WTC11 (cell line): ENCODE data around the gene PDZD2. TPM values are rescaled to one million over a fixed set of nuclear protein-coding genes. Genes with fewer than 3 reads are reported as not detected.

Experiments used
- ATAC-seq: fragments of 200-7000 bp; cut with Tn5 transposase; 2 replicates; pipeline ENCODE4 v1.10.0; 2021; ENCODE audit warnings: mild to moderate bottlenecking, moderate library complexity
- CTCF ChIA-PET: fragments of 300-600 bp; sonication (Branson Sonifier 250); formaldehyde crosslinking; loops from one replicate; lab custom pipeline; 2021; ENCODE audit warnings: antibody characterized with exemption; lab: Charles Lee
- POLR2A ChIA-PET: fragments of 350-600 bp; sonication (Branson Sonifier 250); formaldehyde crosslinking; loops from one replicate; lab custom pipeline; 2021; ENCODE audit warnings: antibody characterized with exemption; lab: Charles Lee
- DNase-seq: peaks from one replicate; pipeline ENCODE4 v3.0.0; 2021; ENCODE audit warnings: low spot score
- H3K27ac Mint-ChIP-seq: 2 replicates; pipeline ENCODE4 v1.8.0; 2021; ENCODE audit warnings: mixed read lengths
- H3K27me3 Mint-ChIP-seq: 2 replicates; pipeline ENCODE4 v1.8.0; 2021; ENCODE audit warnings: low read depth, mild to moderate bottlenecking, moderate library complexity, mixed read lengths
- H3K36me3 Mint-ChIP-seq: 2 replicates; pipeline ENCODE4 v1.8.0; 2021; ENCODE audit warnings: mixed read lengths
- H3K4me1 Mint-ChIP-seq: 2 replicates; pipeline ENCODE4 v1.8.0; 2022; ENCODE audit warnings: mixed read lengths
- H3K4me3 Mint-ChIP-seq: 2 replicates; pipeline ENCODE4 v1.8.0; 2021; ENCODE audit warnings: mild to moderate bottlenecking, moderate library complexity, mixed read lengths
- H3K9me3 Mint-ChIP-seq: 2 replicates; pipeline ENCODE4 v1.8.0; 2021; ENCODE audit warnings: mixed read lengths
- FOXJ3 ChIP-seq: sonication (generic); formaldehyde crosslinking; IDR thresholded peaks from 2 replicates; pipeline ENCODE4 v1.9.0; 2021; ENCODE audit warnings: missing genetic modification reagents, mild to moderate bottlenecking, borderline replicate concordance
- FOXK1 ChIP-seq: sonication (generic); formaldehyde crosslinking; IDR thresholded peaks from 2 replicates; pipeline ENCODE4 v1.8.0; 2022; ENCODE audit warnings: mild to moderate bottlenecking, moderate library complexity, missing genetic modification reagents
- FOXP1 ChIP-seq: sonication (generic); formaldehyde crosslinking; IDR thresholded peaks from 2 replicates; pipeline ENCODE4 v1.8.0; 2022; ENCODE audit warnings: missing genetic modification reagents, mild to moderate bottlenecking, moderate library complexity, borderline replicate concordance
- KAT7 ChIP-seq: sonication (generic); formaldehyde crosslinking; IDR thresholded peaks from 2 replicates; pipeline ENCODE4 v1.8.1; 2023; ENCODE audit warnings: missing genetic modification reagents, mild to moderate bottlenecking, borderline replicate concordance
- MYBL2 ChIP-seq: sonication (generic); formaldehyde crosslinking; IDR thresholded peaks from 2 replicates; pipeline ENCODE4 v1.8.1; 2023; ENCODE audit warnings: mild to moderate bottlenecking, moderate library complexity, missing genetic modification reagents
- NFATC4 ChIP-seq: fragments of 250-450 bp; sonication (Bioruptor Pico); IDR thresholded peaks from 2 replicates; pipeline ENCODE4 v1.9.0; 2021; ENCODE audit warnings: mild to moderate bottlenecking
- NR3C1 ChIP-seq: sonication (generic); formaldehyde crosslinking; conservative IDR thresholded peaks from 2 replicates; pipeline ENCODE4 v1.8.1; 2023; ENCODE audit warnings: low read depth, mild to moderate bottlenecking, missing genetic modification reagents
- PRRX2 ChIP-seq: fragments of 250-450 bp; sonication (Bioruptor Pico); IDR thresholded peaks from 2 replicates; pipeline ENCODE4 v1.8.0; 2021; ENCODE audit warnings: mild to moderate bottlenecking
- RELA ChIP-seq: sonication (generic); formaldehyde crosslinking; IDR thresholded peaks from 2 replicates; pipeline ENCODE4 v1.8.1; 2022; ENCODE audit warnings: missing genetic modification reagents, mild to moderate bottlenecking, borderline replicate concordance
- SMAD3 ChIP-seq: sonication (generic); formaldehyde crosslinking; IDR thresholded peaks from 2 replicates; pipeline ENCODE4 v1.8.0; 2022; ENCODE audit warnings: missing genetic modification reagents, mild to moderate bottlenecking, borderline replicate concordance
- SMAD4 ChIP-seq: sonication (generic); formaldehyde crosslinking; IDR thresholded peaks from 2 replicates; pipeline ENCODE4 v1.8.0; 2022; ENCODE audit warnings: mild to moderate bottlenecking, missing genetic modification reagents
- STAT6 ChIP-seq: sonication (generic); formaldehyde crosslinking; conservative IDR thresholded peaks from 2 replicates; pipeline ENCODE4 v1.8.1; 2023; ENCODE audit warnings: mild to moderate bottlenecking, low read depth, missing genetic modification reagents, moderate library complexity
- TCF7 ChIP-seq: sonication (generic); formaldehyde crosslinking; IDR thresholded peaks from 2 replicates; pipeline ENCODE4 v1.8.0; 2022; ENCODE audit warnings: mild to moderate bottlenecking, low read depth, missing genetic modification reagents, moderate library complexity
- ZBTB21 ChIP-seq: sonication (generic); formaldehyde crosslinking; IDR thresholded peaks from 2 replicates; pipeline ENCODE4 v1.8.1; 2023; ENCODE audit warnings: mild to moderate bottlenecking, missing genetic modification reagents, borderline replicate concordance
- ZBTB43 ChIP-seq: sonication (generic); formaldehyde crosslinking; IDR thresholded peaks from 2 replicates; pipeline ENCODE4 v1.8.1; 2023; ENCODE audit warnings: mild to moderate bottlenecking, missing genetic modification reagents
- ZNF138 ChIP-seq: sonication (generic); formaldehyde crosslinking; conservative IDR thresholded peaks from 2 replicates; pipeline ENCODE4 v1.8.1; 2022; ENCODE audit warnings: mild to moderate bottlenecking, moderate library complexity, missing genetic modification reagents
- ZNF263 ChIP-seq: sonication (generic); formaldehyde crosslinking; IDR thresholded peaks from 2 replicates; pipeline ENCODE4 v1.8.1; 2022; ENCODE audit warnings: low read depth, mild to moderate bottlenecking, moderate library complexity, missing genetic modification reagents
- ZNF317 ChIP-seq: sonication (generic); formaldehyde crosslinking; IDR thresholded peaks from 2 replicates; pipeline ENCODE4 v1.8.1; 2023; ENCODE audit warnings: low read depth, mild to moderate bottlenecking, moderate library complexity, missing genetic modification reagents, borderline replicate concordance
- ZNF416 ChIP-seq: fragments of 250-450 bp; sonication (Bioruptor Pico); IDR thresholded peaks from 2 replicates; pipeline ENCODE4 v1.9.0; 2021; ENCODE audit warnings: mild to moderate bottlenecking, inconsistent platforms
- ZNF423 ChIP-seq: fragments of 250-450 bp; sonication (Bioruptor Pico); IDR thresholded peaks from 2 replicates; pipeline ENCODE4 v2.1.2; 2022; ENCODE audit warnings: mild to moderate bottlenecking, moderate library complexity
- total RNA-seq: library from RNA; stranded (reverse); gene quantifications from 3 replicates; pipeline ENCODE4 v1.2.3, GENCODE V29; 2021
- TF ChIP-seq, protein P1 (sequence below): sonication (generic); formaldehyde crosslinking; IDR thresholded peaks from 2 replicates; pipeline ENCODE4 v1.8.1; 2023; ENCODE audit warnings: mild to moderate bottlenecking, missing genetic modification reagents, moderate library complexity
- TF ChIP-seq, protein P2 (sequence below): fragments of 250-450 bp; sonication (Bioruptor Pico); IDR thresholded peaks from 2 replicates; pipeline ENCODE4 v1.9.0; 2021; ENCODE audit warnings: mild to moderate bottlenecking
- TF ChIP-seq, protein P3 (sequence below): fragments of 250-450 bp; sonication (Bioruptor Pico); IDR thresholded peaks from 2 replicates; pipeline ENCODE4 v1.9.0; 2021; ENCODE audit warnings: mild to moderate bottlenecking, borderline replicate concordance

The PDZD2 gene
- total RNA-seq, 1 experiment from 2014 or later, result 11.4 TPM

GRCh38 chr5:32031089-32031488 lies 392.2 kb downstream of the PDZD2 start:
- Mint-ChIP-seq H3K27me3 (no peaks in the 10 kb centered on the region; the same call in 1 of the 2 replicates), H3K9me3 (no peaks in the 10 kb centered on the region), H3K36me3 (no peaks in the 10 kb centered on the region), H3K4me3 (no peak overlapping the region), H3K4me1 (peaks cover 34% of the 10 kb centered on the region), H3K27ac (peak overlapping the region; percentile 43)
- TF ChIP-seq, protein P1, sequence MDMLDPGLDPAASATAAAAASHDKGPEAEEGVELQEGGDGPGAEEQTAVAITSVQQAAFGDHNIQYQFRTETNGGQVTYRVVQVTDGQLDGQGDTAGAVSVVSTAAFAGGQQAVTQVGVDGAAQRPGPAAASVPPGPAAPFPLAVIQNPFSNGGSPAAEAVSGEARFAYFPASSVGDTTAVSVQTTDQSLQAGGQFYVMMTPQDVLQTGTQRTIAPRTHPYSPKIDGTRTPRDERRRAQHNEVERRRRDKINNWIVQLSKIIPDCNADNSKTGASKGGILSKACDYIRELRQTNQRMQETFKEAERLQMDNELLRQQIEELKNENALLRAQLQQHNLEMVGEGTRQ (CRISPR knock-in tag), result no peak
- no peak for TF ChIP-seq ZNF138 (CRISPR knock-in tag)
- TF ChIP-seq STAT6 (CRISPR knock-in tag), result no peak
- TF ChIP-seq ZNF423 (CRISPR knock-in tag), result no peak
- no peak for TF ChIP-seq ZNF416
- no peak for TF ChIP-seq ZNF263 (CRISPR knock-in tag)
- TF ChIP-seq NFATC4, result no peak
- TF ChIP-seq SMAD4 (CRISPR knock-in tag), result no peak
- TF ChIP-seq FOXK1 (CRISPR knock-in tag), result no peak
- no peak for TF ChIP-seq ZNF317 (CRISPR knock-in tag)
- ATAC-seq (no peak), DNase-seq (no peak)
- ChIA-PET CTCF (interaction anchor here (1.3 kb wide), 1 partner anchor 102 kb away, joined by 7 read pairs; no protein-coding TSS in a partner anchor), POLR2A (no interaction called here)

DNA sequence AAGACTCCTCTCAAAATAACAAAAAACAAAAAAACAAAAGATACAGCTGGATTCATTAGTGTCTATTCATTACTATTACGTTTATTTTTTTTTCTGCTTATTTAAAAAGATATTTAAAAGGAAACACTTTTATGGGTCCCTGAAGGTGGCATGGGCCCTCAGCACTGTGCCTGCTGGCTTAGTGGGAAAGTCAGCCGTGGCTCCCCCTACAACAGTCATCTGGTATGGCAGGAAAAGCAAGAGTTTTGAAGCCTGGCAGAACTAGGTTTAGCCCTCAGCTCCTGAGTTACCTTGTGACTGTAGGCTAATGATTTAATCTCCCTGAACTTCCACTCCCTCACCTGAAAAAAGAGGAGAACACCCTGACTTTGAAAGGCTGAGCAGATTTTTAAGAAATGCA lies 399.6 kb downstream of the PDZD2 start:
- Mint-ChIP-seq H3K4me1 (peaks cover 10% of the 10 kb centered on the region), H3K36me3 (peaks cover 40% of the 10 kb centered on the region), H3K9me3 (peaks cover 15% of the 10 kb centered on the region), H3K27ac (no peak overlapping the region), H3K4me3 (no peak overlapping the region), H3K27me3 (no peaks in the 10 kb centered on the region)
- POLR2A ChIA-PET, result no interaction called here
- DNase-seq, result no peak
- CTCF ChIA-PET, result no interaction called here
- no peak for ATAC-seq
- TF ChIP-seq RELA (CRISPR knock-in tag) (no peak), TCF7 (no peak), NR3C1 (CRISPR knock-in tag) (no peak), ZBTB21 (CRISPR knock-in tag) (no peak), KAT7 (CRISPR knock-in tag) (no peak), PRRX2 (CRISPR knock-in tag) (no peak), ZNF317 (CRISPR knock-in tag) (no peak), MYBL2 (no peak), FOXP1 (no peak), FOXJ3 (CRISPR knock-in tag) (no peak), ZBTB43 (CRISPR knock-in tag) (no peak), SMAD3 (CRISPR knock-in tag) (no peak)
- TF ChIP-seq, protein P2, sequence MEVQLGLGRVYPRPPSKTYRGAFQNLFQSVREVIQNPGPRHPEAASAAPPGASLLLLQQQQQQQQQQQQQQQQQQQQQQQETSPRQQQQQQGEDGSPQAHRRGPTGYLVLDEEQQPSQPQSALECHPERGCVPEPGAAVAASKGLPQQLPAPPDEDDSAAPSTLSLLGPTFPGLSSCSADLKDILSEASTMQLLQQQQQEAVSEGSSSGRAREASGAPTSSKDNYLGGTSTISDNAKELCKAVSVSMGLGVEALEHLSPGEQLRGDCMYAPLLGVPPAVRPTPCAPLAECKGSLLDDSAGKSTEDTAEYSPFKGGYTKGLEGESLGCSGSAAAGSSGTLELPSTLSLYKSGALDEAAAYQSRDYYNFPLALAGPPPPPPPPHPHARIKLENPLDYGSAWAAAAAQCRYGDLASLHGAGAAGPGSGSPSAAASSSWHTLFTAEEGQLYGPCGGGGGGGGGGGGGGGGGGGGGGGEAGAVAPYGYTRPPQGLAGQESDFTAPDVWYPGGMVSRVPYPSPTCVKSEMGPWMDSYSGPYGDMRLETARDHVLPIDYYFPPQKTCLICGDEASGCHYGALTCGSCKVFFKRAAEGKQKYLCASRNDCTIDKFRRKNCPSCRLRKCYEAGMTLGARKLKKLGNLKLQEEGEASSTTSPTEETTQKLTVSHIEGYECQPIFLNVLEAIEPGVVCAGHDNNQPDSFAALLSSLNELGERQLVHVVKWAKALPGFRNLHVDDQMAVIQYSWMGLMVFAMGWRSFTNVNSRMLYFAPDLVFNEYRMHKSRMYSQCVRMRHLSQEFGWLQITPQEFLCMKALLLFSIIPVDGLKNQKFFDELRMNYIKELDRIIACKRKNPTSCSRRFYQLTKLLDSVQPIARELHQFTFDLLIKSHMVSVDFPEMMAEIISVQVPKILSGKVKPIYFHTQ (CRISPR knock-in tag), result no peak
- TF ChIP-seq, protein P3, sequence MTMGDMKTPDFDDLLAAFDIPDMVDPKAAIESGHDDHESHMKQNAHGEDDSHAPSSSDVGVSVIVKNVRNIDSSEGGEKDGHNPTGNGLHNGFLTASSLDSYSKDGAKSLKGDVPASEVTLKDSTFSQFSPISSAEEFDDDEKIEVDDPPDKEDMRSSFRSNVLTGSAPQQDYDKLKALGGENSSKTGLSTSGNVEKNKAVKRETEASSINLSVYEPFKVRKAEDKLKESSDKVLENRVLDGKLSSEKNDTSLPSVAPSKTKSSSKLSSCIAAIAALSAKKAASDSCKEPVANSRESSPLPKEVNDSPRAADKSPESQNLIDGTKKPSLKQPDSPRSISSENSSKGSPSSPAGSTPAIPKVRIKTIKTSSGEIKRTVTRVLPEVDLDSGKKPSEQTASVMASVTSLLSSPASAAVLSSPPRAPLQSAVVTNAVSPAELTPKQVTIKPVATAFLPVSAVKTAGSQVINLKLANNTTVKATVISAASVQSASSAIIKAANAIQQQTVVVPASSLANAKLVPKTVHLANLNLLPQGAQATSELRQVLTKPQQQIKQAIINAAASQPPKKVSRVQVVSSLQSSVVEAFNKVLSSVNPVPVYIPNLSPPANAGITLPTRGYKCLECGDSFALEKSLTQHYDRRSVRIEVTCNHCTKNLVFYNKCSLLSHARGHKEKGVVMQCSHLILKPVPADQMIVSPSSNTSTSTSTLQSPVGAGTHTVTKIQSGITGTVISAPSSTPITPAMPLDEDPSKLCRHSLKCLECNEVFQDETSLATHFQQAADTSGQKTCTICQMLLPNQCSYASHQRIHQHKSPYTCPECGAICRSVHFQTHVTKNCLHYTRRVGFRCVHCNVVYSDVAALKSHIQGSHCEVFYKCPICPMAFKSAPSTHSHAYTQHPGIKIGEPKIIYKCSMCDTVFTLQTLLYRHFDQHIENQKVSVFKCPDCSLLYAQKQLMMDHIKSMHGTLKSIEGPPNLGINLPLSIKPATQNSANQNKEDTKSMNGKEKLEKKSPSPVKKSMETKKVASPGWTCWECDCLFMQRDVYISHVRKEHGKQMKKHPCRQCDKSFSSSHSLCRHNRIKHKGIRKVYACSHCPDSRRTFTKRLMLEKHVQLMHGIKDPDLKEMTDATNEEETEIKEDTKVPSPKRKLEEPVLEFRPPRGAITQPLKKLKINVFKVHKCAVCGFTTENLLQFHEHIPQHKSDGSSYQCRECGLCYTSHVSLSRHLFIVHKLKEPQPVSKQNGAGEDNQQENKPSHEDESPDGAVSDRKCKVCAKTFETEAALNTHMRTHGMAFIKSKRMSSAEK (CRISPR knock-in tag), result no peak
